Skin epidermis (tissue), 12 donors: ENCODE measurements around the gene PPP1R9B.

ENCODE experiments used
- H3K27ac ChIP-seq, 21 experiments: fragments of 200-600 bp; sonication (generic) in 11 of 21; one replicate each; pipeline ENCODE4 v1.5.0; 2020; ENCODE audit warnings: mild to moderate bottlenecking in 3 of 21, inconsistent platforms in 2 of 21, moderate library complexity in 2 of 21
- H3K4me3 ChIP-seq, 7 experiments: fragments of 200-600 bp; sonication (generic) in 2 of 7; one replicate each; pipeline ENCODE4 v1.5.0; 2020; ENCODE audit warnings: inconsistent platforms in 2 of 7, mild to moderate bottlenecking in 2 of 7, moderate library complexity in 1 of 7

The PPP1R9B gene

GRCh38 chr17:50117202-50118051 lies 33.0 kb downstream of the PPP1R9B start:
- Histone ChIP-seq H3K27ac (no peak overlapping the region), H3K4me3 (peak overlapping the region in 1 of 7 experiments; percentile 12)

DNA sequence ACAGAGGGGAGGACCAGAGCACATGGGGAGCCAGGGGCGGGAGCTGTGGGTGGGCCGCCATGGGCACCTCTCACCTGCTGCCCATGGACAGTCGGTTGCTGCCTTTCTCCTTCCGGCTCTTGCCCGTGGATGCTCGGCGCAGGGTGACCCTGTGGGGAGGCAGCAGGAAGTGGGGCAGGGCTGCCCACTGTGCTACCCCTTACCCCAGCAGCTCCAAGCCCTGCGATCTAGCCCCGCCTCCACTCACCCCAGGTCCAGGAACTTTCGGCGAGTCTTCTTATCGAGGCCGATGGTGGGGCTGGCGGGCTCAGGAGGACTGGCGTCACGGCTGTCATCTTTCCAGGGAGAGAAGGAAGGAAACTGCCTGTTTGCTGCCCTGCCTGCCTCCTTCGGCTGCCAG lies 34.7 kb downstream of the PPP1R9B start:
- Histone ChIP-seq H3K4me3 (no peak overlapping the region), H3K27ac (no peak overlapping the region)

DNA sequence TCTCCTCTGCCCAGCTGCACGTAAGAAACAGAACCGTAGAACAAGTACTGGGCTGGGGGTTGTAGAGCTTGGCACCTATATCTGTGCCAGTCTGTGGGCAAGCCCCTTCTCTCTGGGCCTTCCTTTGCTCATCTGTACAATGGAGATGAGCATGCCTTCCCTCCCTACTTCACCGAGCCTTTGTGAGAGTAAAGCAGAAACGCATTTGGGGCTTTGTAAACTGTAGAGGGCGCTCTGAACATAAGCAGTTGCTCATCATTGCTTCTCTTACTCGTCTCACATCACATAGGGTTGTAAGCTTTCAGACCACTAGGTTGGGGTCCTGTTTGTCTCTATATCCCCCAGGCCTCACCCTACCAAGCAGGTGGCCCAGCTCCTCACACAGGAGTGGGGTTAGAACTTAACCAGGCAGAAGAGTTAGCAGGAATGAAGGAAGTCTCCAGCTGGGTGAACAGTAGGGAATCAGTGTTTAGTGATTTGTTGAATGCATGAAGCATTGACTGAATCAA lies 35.6 kb downstream of the PPP1R9B start:
- H3K27ac ChIP-seq, result no peak overlapping the region
- H3K4me3 ChIP-seq, result no peak overlapping the region

DNA sequence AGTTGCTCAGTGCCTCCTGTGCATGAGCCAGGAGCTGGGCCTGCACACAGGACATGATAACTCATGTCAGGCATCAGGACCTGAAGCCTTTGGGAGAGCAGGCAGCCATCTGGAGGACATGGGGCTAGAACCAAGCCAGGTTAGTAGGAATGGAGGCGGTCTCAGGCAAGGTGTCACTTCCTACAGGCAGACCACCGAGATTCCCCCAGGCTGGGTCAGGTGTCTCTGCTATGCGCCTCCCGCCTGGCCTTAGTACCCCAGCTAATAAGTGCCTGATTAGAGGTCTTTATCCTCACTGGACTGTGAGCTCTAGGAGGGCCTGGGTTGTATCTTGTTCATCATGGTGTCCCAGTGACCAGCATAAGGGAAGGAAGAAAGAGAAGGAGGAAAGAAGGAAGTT lies 36.1 kb downstream of the PPP1R9B start:
- Histone ChIP-seq H3K4me3 (no peak overlapping the region), H3K27ac (no peak overlapping the region)

- Histone ChIP-seq H3K4me3 (no peak overlapping the region), H3K27ac (no peak overlapping the region)
Observed at GRCh38 chr17:50113624-50114320, 36.7 kb downstream of the PPP1R9B start.

DNA sequence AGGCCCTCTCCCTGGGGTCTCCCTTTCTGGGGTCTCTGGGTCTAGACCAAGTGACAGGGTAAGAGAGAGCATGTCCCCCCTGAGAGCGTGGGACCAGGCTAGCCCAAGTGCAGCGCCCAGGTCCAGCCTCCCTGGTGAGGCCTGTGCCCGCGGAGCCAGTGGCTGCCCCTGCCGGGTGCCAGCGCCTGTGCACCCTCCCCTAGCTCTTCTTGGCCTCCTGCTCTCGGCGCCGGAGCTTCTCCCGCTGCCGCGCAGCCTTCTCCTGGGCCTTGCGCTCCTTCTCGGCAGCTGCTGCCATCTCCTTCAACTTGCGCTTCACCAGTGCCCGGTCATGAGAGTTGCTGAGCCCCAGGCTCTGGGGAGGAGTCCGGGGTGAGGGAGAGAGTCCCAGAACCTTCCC lies 37.8 kb downstream of the PPP1R9B start:
- Histone ChIP-seq H3K27ac (peak overlapping the region in 10 of 21 experiments; percentile 9 to 81 (median 47)), H3K4me3 (no peak overlapping the region)

- Histone ChIP-seq H3K27ac (peak overlapping the region in 12 of 21 experiments; percentile 9 to 81 (median 45)), H3K4me3 (no peak overlapping the region)
Observed at GRCh38 chr17:50111673-50112655, 38.5 kb downstream of the PPP1R9B start.

- Histone ChIP-seq H3K27ac (peak overlapping the region in 8 of 21 experiments; percentile 9 to 81 (median 44)), H3K4me3 (no peak overlapping the region)
Observed at GRCh38 chr17:50110591-50111349, 39.7 kb downstream of the PPP1R9B start.

DNA sequence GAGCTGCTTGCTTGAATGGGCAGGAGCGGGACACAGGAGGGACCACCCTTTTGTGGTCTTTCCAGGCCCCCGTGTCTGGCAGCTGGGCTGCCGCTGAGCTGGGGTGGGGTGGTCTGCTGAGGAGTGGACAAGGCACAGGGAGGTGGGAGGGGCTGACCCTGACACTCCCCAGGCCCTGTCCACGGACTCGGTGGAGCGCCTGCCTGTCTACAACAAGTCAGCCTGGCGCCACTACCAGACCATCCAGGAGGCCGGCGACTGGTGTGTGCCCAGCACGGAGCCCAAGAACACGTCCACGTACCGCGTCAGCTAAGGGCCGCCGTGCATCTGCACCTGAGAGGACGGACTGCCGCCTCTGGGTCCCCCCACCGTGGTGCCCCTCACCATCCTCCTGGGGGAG lies 40.7 kb downstream of the PPP1R9B start:
- Histone ChIP-seq H3K27ac (no peak overlapping the region), H3K4me3 (no peak overlapping the region)

- Histone ChIP-seq H3K27ac (no peak overlapping the region), H3K4me3 (no peak overlapping the region)
Observed at GRCh38 chr17:50109207-50109606, 41.3 kb downstream of the PPP1R9B start.

DNA sequence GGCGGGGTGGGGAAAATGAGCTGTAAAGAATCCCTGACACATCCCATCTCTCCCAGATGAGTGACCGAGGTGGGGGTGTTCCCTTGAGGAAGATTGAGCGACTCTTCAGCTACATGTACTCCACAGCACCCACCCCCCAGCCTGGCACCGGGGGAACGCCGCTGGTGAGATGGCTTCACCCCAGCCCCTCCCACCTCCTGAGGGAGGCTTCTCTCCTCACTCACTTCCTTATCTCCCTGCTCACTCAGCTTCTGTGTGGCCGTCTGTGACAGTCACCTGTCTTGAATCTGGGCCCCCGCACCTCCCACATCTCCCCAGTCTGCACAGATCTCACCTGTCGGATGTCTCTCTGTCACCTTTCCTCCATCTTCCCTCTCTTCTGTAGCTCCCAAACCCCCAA lies 41.9 kb downstream of the PPP1R9B start:
- no peak overlapping the region for H3K4me3 ChIP-seq
- no peak overlapping the region for H3K27ac ChIP-seq

DNA sequence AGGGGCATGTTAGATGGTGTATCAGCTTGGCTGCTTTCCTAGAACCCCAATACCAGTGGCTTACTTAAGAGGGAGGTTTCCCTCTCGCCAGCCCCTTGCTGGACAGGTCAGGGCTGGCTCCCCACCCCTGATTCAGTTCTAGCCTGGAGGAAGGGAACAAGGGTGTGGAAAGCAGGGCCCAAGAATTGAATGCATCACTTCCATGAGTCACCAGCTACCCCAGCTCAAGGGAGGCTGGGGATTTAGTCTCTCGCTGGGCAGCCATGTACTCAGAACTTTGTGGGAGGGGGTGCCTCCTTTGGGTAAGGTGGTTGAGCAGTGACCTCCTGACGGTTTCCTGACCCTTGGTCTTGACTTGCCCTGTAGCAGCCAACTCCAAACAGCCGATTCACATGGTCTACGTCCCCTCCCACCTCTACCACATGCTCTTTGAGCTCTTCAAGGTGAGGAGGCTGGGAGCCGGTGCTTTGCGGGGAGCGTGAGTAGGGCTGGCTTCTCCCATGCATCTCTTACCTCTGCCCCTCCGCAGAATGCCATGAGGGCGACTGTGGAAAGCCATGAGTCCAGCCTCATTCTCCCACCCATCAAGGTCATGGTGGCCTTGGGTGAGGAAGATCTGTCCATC lies 42.6 kb downstream of the PPP1R9B start:
- Histone ChIP-seq H3K4me3 (no peak overlapping the region), H3K27ac (no peak overlapping the region)

DNA sequence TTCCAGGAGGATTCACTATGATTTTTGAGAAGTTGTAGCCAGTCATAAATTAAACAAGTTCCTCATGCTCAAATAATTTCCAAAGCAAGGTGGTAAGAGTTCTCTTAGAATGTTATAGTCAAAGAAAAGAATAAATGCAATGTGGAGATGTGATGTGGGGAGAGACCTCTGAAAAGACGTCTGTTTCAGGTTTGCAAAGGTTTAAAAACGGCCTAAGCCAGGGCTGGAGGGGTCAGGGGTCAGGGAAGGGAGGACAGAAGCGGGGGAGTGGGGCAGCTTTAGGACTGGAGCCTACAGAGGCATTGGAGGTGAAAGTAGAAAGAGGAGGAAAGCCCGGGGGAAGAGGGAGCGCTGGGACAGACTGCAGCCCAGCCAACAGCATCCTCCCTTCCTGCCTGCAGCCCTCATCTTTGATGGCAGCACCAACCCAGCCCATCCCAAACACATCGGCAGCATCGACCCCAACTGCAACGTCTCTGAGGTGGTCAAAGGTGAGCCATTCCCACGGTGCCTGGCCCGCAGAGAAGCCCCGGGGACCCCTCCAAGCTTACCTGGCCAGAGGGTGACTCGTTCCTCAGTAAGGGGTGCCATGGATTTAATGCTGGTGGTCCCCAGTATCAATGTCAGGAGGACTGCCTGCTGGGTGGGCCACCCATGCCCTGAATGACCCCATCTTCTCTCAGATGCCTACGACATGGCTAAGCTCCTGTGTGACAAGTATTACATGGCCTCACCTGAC lies 43.9 kb downstream of the PPP1R9B start:
- no peak overlapping the region for H3K27ac ChIP-seq
- no peak overlapping the region for H3K4me3 ChIP-seq

GRCh38 chr17:50105811-50106210 lies 44.7 kb downstream of the PPP1R9B start:
- Histone ChIP-seq H3K4me3 (no peak overlapping the region), H3K27ac (no peak overlapping the region)

- H3K4me3 ChIP-seq, result no peak overlapping the region
- H3K27ac ChIP-seq, result no peak overlapping the region
Observed at GRCh38 chr17:50103941-50104340, 46.5 kb downstream of the PPP1R9B start.

- no peak overlapping the region for H3K4me3 ChIP-seq
- no peak overlapping the region for H3K27ac ChIP-seq
Observed at GRCh38 chr17:50103252-50103651, 47.2 kb downstream of the PPP1R9B start.

DNA sequence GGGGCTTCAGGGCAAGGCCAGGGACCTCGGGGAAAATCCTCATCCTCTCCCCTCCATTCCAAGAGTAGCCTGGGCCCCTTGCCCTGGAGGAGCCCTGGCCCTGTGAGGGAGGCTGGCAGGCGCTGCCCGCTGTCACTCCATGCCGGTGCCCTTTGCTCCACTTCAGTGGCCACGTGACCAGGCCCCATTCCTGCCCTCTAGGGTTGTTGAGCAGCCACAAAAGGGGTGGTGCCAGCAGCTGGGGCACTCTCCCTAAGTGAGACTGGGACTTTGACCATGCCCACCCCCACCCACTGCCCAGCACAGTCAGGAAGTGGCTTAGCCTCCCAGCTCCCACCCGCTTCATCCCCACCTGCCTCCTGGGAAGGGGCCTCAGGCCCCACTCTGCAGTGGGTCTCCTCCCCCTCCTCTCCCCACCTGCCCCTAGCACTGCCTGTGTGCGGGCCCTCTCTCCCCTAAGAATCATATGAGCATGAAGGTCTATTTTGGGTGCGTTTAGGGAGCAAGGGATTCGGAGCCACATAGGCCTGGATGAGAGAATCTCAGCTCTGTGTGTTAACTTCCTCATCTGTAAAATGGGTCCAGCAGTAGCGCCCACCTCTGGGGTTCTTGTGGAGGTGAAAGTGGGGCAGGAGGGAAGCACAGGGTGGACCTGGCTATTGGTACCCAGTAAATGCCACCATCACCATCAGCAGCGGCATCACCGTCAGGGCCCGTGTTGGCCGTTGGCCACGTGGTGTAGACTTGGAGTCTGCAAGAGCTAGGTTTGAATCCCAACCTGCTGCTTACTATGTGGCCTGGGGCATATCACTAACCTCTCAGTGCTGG lies 48.1 kb downstream of the PPP1R9B start:
- Histone ChIP-seq H3K27ac (peak overlapping the region in 11 of 21 experiments; percentile 7 to 82 (median 47)), H3K4me3 (no peak overlapping the region)
